ENCODE measurements around the gene TRAF3IP1. TPM values are rescaled to one million over a fixed set of nuclear protein-coding genes. Genes with fewer than 3 reads are reported as not detected.
A peak's percentile ranks its signal among the peaks of the same experiment; 100 is the strongest.
"Not testable (repeated sequence)": the region's sequence is repeated elsewhere in the genome, so short reads cannot be mapped to it uniquely, and the experiment has no call there.

The TRAF3IP1 gene
- 5.2 and 6.8 TPM in 2 replicates for polyA plus RNA-seq (2014; cell fraction: cytosol; rRNA removed)
- 1.8 and 2.7 TPM in 2 replicates for polyA plus RNA-seq (2014; cell fraction: nucleus; rRNA removed)

GRCh38 chr2:238320246-238320647 lies at the start of gene TRAF3IP1:
TSS of gene TRAF3IP1 (plus strand) at chr2:238320518. CDS start at chr2:238320663, 145 bp downstream.
- peak; percentile 86 for DNase-seq (ENCODE audit: low spot score)

- DNase-seq (ENCODE audit: low spot score) = no peak
Measured at GRCh38 chr2:238270606-238271005, 49.7 kb upstream of the TRAF3IP1 start.

- DNase-seq (ENCODE audit: low spot score) = no peak
Measured at GRCh38 chr2:238271061-238271554, 49.2 kb upstream of the TRAF3IP1 start.

- not testable (repeated sequence) for DNase-seq (ENCODE audit: low spot score)
Measured at GRCh38 chr2:238271686-238272085, 48.6 kb upstream of the TRAF3IP1 start.

GRCh38 chr2:238272156-238272555 lies 48.2 kb upstream of the TRAF3IP1 start:
- DNase-seq (ENCODE audit: low spot score) = no peak

GRCh38 chr2:238273433-238273832 lies 46.9 kb upstream of the TRAF3IP1 start:
- DNase-seq (ENCODE audit: low spot score) = not testable (repeated sequence)

- no peak for DNase-seq (ENCODE audit: low spot score)
Measured at GRCh38 chr2:238274152-238274865, 46.0 kb upstream of the TRAF3IP1 start.

- DNase-seq (ENCODE audit: low spot score) = no peak
Measured at GRCh38 chr2:238277695-238278094, 42.6 kb upstream of the TRAF3IP1 start.

GRCh38 chr2:238278626-238279323 lies 41.5 kb upstream of the TRAF3IP1 start:
- no peak for DNase-seq (ENCODE audit: low spot score)

GRCh38 chr2:238279324-238279682 lies 41.0 kb upstream of the TRAF3IP1 start:
- DNase-seq (ENCODE audit: low spot score) = no peak

GRCh38 chr2:238280083-238280825 lies 40.1 kb upstream of the TRAF3IP1 start:
- no peak for DNase-seq (ENCODE audit: low spot score)

GRCh38 chr2:238281826-238282480 lies 38.4 kb upstream of the TRAF3IP1 start:
- DNase-seq (ENCODE audit: low spot score) = no peak

GRCh38 chr2:238282861-238283738 lies 37.2 kb upstream of the TRAF3IP1 start:
- DNase-seq (ENCODE audit: low spot score) = no peak

GRCh38 chr2:238284802-238285515 lies 35.4 kb upstream of the TRAF3IP1 start:
- DNase-seq (ENCODE audit: low spot score) = no peak

- no peak for DNase-seq (ENCODE audit: low spot score)
Measured at GRCh38 chr2:238285653-238286082, 34.6 kb upstream of the TRAF3IP1 start.

- DNase-seq (ENCODE audit: low spot score) = no peak
Measured at GRCh38 chr2:238286095-238286494, 34.2 kb upstream of the TRAF3IP1 start.

GRCh38 chr2:238286551-238286950 lies 33.8 kb upstream of the TRAF3IP1 start:
- DNase-seq (ENCODE audit: low spot score) = no peak

GRCh38 chr2:238286987-238287736 lies 33.2 kb upstream of the TRAF3IP1 start:
- DNase-seq (ENCODE audit: low spot score) = no peak

All from SK-N-DZ (cell line).